Body of pancreas (tissue), 4 donors: Measurements from ENCODE around the gene PROZ.

Source experiments
- CTCF ChIP-seq, 7 experiments: fragments of 450-650 bp in 4 of 7; fragments of 200-600 bp in 3 of 7; sonication (generic) in 3 of 7; IDR thresholded peaks; one replicate each; pipeline ENCODE4 v1.5.1; 2016 to 2019; ENCODE audit warnings: antibody characterized with exemption in 7 of 7
- POLR2A ChIP-seq, 3 donors: fragments of 450-650 bp; IDR thresholded peaks; one replicate each; pipeline ENCODE4 v1.6.1; 2016; ENCODE audit warnings: antibody characterized with exemption in 3 of 3, mild to moderate bottlenecking in 2 of 3

GRCh38 chr13:113195360-113195759 lies 36.9 kb downstream of the PROZ start:
- no peak for TF ChIP-seq POLR2A (IDR thresholded peaks at IDR 0.05)
- no peak for TF ChIP-seq CTCF (IDR thresholded peaks at IDR 0.05)
